NCI-H1417 treated with DMSO at 0.1 percent for 48 hours (cell line): ENCODE results near the gene ZNF454.

ENCODE experiments used
- DNase-seq: peaks from one replicate; lab custom pipeline; 2025; lab: John Stamatoyannopoulos, UW

Gene ZNF454

DNA sequence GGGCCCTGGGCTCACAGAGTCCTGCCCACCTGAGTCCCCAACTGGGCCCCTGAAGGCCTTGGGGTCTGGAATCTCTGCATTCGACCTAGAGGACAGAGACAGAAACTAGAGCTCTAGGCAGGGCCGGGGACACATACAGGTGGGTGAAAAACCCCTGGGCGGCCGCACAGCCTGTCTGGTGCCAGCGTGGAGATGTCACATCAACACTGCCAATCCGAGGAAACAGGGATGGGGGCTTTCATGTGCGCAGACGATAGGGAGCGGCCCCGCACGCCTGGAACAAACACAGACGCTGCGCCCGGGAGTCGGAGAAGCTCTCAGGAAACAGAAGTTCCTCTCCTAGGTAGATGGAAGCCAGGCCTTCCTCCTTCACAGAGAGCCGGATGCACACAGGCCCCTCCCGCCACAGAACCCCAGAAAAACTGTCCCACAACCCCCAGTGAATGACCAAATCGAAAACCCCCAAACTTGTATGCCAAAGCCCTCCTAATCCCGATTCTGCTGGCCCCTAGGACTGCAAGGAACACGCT, 52.3 kb downstream of the ZNF454 start:
- DNase-seq: no peak

GRCh38 chr5:178993955-178994579, 53.1 kb downstream of the ZNF454 start:
- no peak for DNase-seq

GRCh38 chr5:178994580-178995340, 53.8 kb downstream of the ZNF454 start, which contains the start of gene GRM6:
GRM6 (minus strand) TSS chr5:178995320; CDS start chr5:178994944, 376 bp downstream.
- DNase-seq: no peak

DNA sequence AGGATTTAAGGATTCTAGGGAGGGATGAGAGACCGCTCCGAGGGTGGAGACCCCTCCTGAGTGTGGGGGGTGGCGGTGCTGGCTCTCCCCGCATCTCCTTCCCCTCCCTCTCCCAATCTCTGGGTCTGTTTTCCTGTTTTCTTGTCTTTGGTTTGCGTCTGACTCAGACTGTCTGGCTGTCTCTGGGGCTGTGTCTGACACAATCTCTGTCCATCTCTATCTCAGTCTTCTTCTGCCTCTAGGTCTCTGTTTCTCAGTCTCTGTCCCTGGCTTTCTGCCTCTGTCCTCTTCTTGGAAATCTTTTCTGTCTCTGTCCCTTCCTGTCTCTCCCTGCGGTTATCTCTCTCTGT, 54.3 kb downstream of the ZNF454 start:
- no peak for DNase-seq

- DNase-seq: no peak
These were observed 55.2 kb downstream of the ZNF454 start for GRCh38 chr5:178996156-178996555.

GRCh38 chr5:178997191-178997590, 56.2 kb downstream of the ZNF454 start:
- no peak for DNase-seq

DNA sequence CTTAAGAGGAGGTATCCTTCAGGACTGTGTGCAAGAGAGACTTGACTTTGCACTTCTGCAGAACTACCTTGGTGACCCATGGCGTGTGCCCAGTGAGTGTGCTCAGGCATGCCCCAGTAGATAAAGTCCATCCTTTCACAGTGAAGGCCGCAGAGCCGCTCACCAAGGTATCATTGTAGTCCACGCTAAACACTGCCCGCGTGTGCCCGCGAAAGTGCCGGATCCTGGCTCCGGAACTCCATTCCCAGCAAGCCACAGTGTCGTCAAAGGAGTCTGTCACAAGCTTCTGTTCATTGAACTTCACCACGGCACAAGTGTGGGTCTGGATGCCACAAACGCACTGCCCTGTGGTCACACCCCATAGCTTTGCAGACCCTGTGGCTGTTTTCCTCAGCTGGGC, 57.4 kb downstream of the ZNF454 start:
- no peak for DNase-seq

DNA sequence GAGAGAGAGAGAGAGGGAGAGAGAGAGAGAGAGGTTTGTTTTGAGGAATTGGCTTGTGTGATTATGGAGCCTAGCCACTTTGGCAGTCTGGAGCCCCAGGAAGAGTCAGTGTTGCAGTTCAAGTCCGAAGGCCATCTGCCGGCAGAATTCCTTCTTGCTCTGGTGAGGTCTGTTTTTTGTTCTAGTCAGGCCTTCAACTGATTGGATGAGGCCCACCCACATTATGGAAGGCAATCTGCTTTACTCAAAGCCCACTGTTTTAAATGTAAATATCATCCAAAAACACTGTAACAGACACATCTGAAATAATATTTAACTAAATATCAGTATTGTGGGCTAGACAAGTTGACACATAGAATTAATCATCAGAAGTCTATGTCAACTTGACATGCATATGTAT, 65.6 kb downstream of the ZNF454 start:
- DNase-seq: no peak

DNA sequence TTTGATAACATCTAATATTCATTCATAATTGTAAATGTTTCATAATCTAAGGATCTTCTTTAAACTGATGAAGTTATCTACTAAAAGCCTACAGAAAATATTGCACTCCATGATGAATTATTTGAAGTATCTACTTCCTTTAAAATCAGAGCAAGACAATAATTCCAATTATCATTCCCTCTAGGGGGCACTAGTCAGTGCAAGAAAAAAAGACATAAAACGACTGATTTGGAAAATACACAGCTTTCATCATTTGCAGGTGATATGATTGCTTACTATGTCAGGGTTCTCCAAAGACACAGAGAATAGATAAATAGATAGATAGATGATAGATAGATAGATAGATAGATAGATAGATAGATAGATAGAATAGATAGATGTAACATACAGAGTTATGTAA, 67.7 kb downstream of the ZNF454 start:
- DNase-seq: no peak
